GM21515 (cell line): ENCODE data around the gene NOS1AP.
"Not testable (repeated sequence)": the region's sequence is repeated elsewhere in the genome, so short reads cannot be mapped to it uniquely, and the experiment has no call there.

Experiments used
- ATAC-seq: cut with Tn5 transposase; IDR thresholded peaks from one replicate; pipeline ENCODE4 v1.9.1; 2021; ENCODE audit not compliant: unreplicated experiment

Gene NOS1AP

GRCh38 chr1:162191396-162192305 lies 122.2 kb downstream of the NOS1AP start:
- no peak for ATAC-seq

- no peak for ATAC-seq
Observed at GRCh38 chr1:162192306-162192678, 122.8 kb downstream of the NOS1AP start.

- ATAC-seq: no peak
Observed at GRCh38 chr1:162192763-162193162, 123.3 kb downstream of the NOS1AP start.

- ATAC-seq: no peak
Observed at GRCh38 chr1:162193221-162193620, 123.7 kb downstream of the NOS1AP start.

GRCh38 chr1:162193815-162194214 lies 124.3 kb downstream of the NOS1AP start:
- no peak for ATAC-seq

GRCh38 chr1:162195567-162195966 lies 126.1 kb downstream of the NOS1AP start:
- no peak for ATAC-seq

- no peak for ATAC-seq
Observed at GRCh38 chr1:162196387-162196786, 126.9 kb downstream of the NOS1AP start.

- no peak for ATAC-seq
Observed at GRCh38 chr1:162197041-162197531, 127.6 kb downstream of the NOS1AP start.

- no peak for ATAC-seq
Observed at GRCh38 chr1:162197615-162198421, 128.3 kb downstream of the NOS1AP start.

- no peak for ATAC-seq
Observed at GRCh38 chr1:162200096-162200847, 130.8 kb downstream of the NOS1AP start.

GRCh38 chr1:162201062-162201461 lies 131.6 kb downstream of the NOS1AP start:
- ATAC-seq: not testable (repeated sequence)

GRCh38 chr1:162204129-162204822 lies 134.8 kb downstream of the NOS1AP start:
- ATAC-seq: no peak

- ATAC-seq: no peak
Observed at GRCh38 chr1:162204823-162205155, 135.3 kb downstream of the NOS1AP start.

GRCh38 chr1:162206300-162206699 lies 136.8 kb downstream of the NOS1AP start:
- no peak for ATAC-seq

- ATAC-seq: no peak
Observed at GRCh38 chr1:162206749-162207635, 137.5 kb downstream of the NOS1AP start.

- no peak for ATAC-seq
Observed at GRCh38 chr1:162207862-162208261, 138.4 kb downstream of the NOS1AP start.

GRCh38 chr1:162210196-162210595 lies 140.7 kb downstream of the NOS1AP start:
- ATAC-seq: no peak

GRCh38 chr1:162212713-162213112 lies 143.2 kb downstream of the NOS1AP start:
- no peak for ATAC-seq

GRCh38 chr1:162213281-162213912 lies 143.9 kb downstream of the NOS1AP start:
- no peak for ATAC-seq
